KOPT-K1 (cell line): ENCODE results near the gene AKT3.
"Not testable (repeated sequence)": the region's sequence is repeated elsewhere in the genome, so short reads cannot be mapped to it uniquely, and the experiment has no call there.

Experiments used
- H3K27ac ChIP-seq: fragments of 200-600 bp; sonication (generic); 2 replicates; pipeline ENCODE4 v1.5.1; 2016; ENCODE audit warnings: antibody characterized with exemption, mild to moderate bottlenecking, low read depth, low read length; ENCODE audit not compliant: poor library complexity, severe bottlenecking
- H3K36me3 ChIP-seq: fragments of 200-600 bp; sonication (generic); 2 replicates; pipeline ENCODE4 v1.5.1; 2017; ENCODE audit warnings: antibody characterized with exemption, mild to moderate bottlenecking, low read length, moderate library complexity; ENCODE audit not compliant: insufficient read depth
- H3K9me3 ChIP-seq: fragments of 200-600 bp; sonication (generic); 2 replicates; pipeline ENCODE4 v1.5.1; 2017; ENCODE audit warnings: antibody characterized with exemption, low read length, mild to moderate bottlenecking; ENCODE audit not compliant: insufficient read depth, poor library complexity, severe bottlenecking

AKT3 gene

GRCh38 chr1:243693800-243694199 is 156.2 kb downstream of the AKT3 start:
- no peak overlapping the region for H3K27ac ChIP-seq
- peaks cover 6% of the 10 kb centered on the region; the same call in 1 of the 2 replicates for H3K36me3 ChIP-seq
- no peaks in the 10 kb centered on the region for H3K9me3 ChIP-seq

DNA sequence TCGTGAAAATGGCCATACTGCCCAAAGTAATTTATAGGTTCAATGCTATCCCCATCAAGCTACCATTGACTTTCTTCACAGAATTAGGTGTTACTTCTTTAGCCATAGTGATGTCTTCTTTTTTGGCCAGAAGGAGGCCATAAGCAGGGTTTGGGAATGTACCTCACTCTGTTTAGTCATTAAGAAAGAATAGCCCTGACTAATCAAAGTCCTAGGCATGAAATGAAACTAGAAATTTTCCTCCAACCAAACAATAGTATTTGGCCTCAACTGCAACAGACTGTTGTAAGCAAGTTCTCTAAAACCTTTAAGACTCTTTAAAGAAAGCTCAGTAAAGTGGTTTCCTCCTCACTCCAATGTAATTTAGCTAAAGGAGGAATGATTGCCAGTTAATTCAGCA is 163.9 kb downstream of the AKT3 start:
- no peaks in the 10 kb centered on the region for H3K9me3 ChIP-seq
- peaks cover 9% of the 10 kb centered on the region for H3K36me3 ChIP-seq
- no peak overlapping the region for H3K27ac ChIP-seq

DNA sequence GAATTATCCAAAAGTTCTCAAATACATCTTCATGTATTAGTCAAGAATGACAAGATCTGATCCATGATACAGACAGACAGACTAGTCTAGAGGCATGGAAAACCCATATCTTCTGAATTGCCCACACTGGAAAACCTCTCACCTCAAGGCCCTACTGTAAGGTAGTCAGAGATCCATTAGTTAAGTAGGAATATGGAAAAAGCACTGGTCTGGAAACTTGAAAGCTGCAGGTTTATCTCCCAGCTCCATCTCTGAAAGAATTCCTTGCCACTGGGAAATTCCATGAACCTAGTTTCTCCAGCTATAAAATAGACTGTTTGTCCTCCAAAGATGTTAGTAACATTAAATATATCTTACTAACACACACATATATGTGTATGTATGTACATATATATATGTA is 169.2 kb downstream of the AKT3 start:
- Histone ChIP-seq H3K27ac (no peak overlapping the region), H3K36me3 (no peaks in the 10 kb centered on the region), H3K9me3 (no peaks in the 10 kb centered on the region)

DNA sequence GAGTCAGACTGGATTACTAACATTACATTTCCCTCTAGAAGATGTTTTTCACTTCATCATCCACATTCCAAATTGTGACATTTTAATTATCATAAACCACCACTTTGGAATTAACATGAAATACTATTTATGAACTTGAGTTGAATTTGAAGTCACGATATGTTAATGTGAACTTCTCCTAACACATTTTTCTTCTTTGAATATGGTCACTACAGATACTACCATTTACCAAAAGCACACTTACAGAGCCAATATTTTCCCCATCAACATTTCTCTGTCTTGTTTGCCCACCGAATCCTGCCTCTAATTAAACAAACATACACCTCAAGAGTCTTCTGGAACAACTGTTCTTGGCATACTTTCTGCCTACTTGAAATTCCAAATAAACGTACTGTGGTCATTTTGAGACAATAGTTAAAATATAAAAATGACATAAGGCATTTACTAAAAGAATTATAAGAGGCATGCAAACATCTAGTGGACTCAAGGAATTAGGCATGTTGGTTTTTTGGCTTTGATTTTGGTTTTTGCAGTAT is 177.4 kb downstream of the AKT3 start:
- Histone ChIP-seq H3K9me3 (no peaks in the 10 kb centered on the region), H3K27ac (no peak overlapping the region), H3K36me3 (no peaks in the 10 kb centered on the region)

GRCh38 chr1:243667591-243667990 is 182.5 kb downstream of the AKT3 start:
- Histone ChIP-seq H3K36me3 (peaks cover 6% of the 10 kb centered on the region; the same call in 1 of the 2 replicates), H3K27ac (no peak overlapping the region), H3K9me3 (no peaks in the 10 kb centered on the region)

DNA sequence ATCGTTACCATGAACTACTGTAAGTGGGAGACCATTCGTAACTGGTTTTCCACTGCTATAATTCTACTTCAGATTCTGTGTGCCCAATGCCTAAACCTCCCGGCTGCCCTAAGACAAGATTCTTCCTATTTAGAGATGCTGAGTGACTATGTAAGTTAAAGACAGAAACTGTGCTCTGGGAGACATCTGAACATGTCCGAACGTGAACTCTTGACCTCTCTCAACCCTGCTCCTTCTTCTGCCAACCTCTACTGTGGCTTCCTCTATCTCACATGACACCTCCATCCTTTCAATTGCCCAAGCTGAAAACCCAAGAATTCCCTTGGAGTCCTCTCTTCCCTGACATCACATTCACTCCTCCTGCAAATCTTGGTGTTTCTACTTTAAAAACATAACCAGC is 182.9 kb downstream of the AKT3 start:
- Histone ChIP-seq H3K27ac (no peak overlapping the region), H3K9me3 (no peaks in the 10 kb centered on the region), H3K36me3 (peaks cover 6% of the 10 kb centered on the region; the same call in 1 of the 2 replicates)

GRCh38 chr1:243663651-243664050 is 186.4 kb downstream of the AKT3 start:
- Histone ChIP-seq H3K36me3 (peaks cover 12% of the 10 kb centered on the region; the same call in 1 of the 2 replicates), H3K9me3 (no peaks in the 10 kb centered on the region), H3K27ac (no peak overlapping the region)

- peaks cover 14% of the 10 kb centered on the region; the same call in 1 of the 2 replicates for H3K36me3 ChIP-seq
- not testable (repeated sequence) for H3K9me3 ChIP-seq, H3K27ac ChIP-seq
These were observed 187.9 kb downstream of the AKT3 start for GRCh38 chr1:243662169-243662568.

- no peak overlapping the region for H3K27ac ChIP-seq
- H3K9me3 ChIP-seq, result no peaks in the 10 kb centered on the region
- peaks cover 20% of the 10 kb centered on the region for H3K36me3 ChIP-seq
These were observed 191.4 kb downstream of the AKT3 start for GRCh38 chr1:243658594-243659105.

GRCh38 chr1:243657793-243658192 is 192.2 kb downstream of the AKT3 start:
- H3K27ac ChIP-seq, result no peak overlapping the region
- no peaks in the 10 kb centered on the region for H3K9me3 ChIP-seq
- H3K36me3 ChIP-seq, result peaks cover 14% of the 10 kb centered on the region

DNA sequence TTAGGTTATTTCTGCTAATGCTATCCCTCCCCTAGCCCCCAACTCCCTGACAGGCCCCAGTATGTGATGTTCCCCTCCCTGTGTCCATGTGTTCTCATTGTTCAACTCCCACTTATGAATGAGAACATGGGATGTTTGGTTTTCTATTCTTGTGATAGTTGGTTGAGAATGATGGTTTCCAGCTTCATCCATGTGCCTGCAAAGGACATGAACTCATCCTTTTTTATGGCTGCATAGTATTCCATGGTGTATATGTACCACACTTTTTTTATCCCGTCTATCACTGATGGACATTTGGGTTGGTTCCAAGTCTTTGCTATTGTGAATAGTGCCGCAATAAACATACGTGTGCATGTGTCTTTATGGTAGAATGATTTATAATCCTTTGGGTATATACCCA is 200.5 kb downstream of the AKT3 start:
- H3K36me3 ChIP-seq, H3K27ac ChIP-seq: not testable (repeated sequence)
- peaks cover 23% of the 10 kb centered on the region for H3K9me3 ChIP-seq

GRCh38 chr1:243646841-243647240 is 203.2 kb downstream of the AKT3 start:
- peaks cover 17% of the 10 kb centered on the region for H3K9me3 ChIP-seq
- H3K36me3 ChIP-seq, result peaks cover 5% of the 10 kb centered on the region; the same call in 1 of the 2 replicates
- H3K27ac ChIP-seq, result no peak overlapping the region

GRCh38 chr1:243645281-243645680 is 204.8 kb downstream of the AKT3 start:
- Histone ChIP-seq H3K36me3 (peaks cover 11% of the 10 kb centered on the region), H3K9me3 (peaks cover 16% of the 10 kb centered on the region), H3K27ac (no peak overlapping the region)

DNA sequence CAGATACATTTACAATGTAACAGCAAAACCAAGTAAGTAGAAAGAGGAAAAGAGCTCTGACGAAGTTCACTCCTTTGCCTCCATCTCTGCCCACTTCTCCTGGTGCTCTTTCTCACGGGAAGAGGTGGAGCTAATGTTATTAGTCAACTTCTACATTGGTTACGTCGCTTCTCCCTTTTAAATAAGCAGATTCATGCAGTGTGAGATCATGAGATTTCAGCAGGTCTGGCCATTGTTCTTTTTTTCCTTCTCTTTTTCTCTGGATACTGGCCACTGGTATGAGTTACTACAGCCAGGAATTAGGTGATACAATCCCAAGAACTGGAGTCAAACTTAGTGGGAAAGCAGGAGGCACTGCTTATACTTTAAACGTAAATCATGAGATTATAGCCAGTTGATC is 207.1 kb downstream of the AKT3 start:
- Histone ChIP-seq H3K9me3 (peaks cover 30% of the 10 kb centered on the region), H3K36me3 (peaks cover 13% of the 10 kb centered on the region)

DNA sequence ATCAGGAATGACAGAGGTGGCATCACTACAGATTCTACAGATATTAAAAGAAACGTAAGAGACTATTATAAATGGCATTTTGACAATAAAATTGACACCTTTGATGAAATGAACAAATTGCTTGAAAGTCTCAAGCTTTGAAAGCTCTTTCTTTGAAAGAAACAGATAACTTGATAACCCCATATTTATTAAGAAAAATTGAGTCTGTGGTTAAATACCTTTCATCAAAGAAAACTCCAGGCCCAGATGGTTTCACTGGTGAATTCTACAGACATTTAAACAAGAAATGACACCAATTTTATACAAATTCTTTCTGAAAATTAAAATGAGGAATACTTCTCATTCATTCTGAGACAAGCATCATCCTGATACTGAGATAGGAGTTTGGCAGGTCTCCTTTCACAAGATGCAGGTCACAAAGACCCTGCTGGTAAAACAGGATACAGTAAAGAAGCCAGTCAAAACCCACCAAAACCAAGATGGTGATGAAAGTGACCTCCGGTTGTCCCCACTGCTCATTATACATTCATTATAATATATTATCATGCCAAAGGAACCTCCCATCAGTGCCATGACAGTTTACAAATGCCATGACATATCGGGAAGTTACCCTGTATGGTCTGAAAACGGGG is 210.9 kb downstream of the AKT3 start:
- H3K36me3 ChIP-seq, result peaks cover 10% of the 10 kb centered on the region
- no peak overlapping the region for H3K27ac ChIP-seq
- H3K9me3 ChIP-seq, result peaks cover 22% of the 10 kb centered on the region

More for the DNA sequence above, 207.1 kb downstream of the AKT3 start:
- no peak overlapping the region for H3K27ac ChIP-seq

- H3K27ac ChIP-seq, result no peak overlapping the region
- peaks cover 8% of the 10 kb centered on the region for H3K36me3 ChIP-seq
- H3K9me3 ChIP-seq, result peaks cover 22% of the 10 kb centered on the region
These were observed 211.9 kb downstream of the AKT3 start for GRCh38 chr1:243638186-243638585.
